GM21619 (cell line): Measurements from ENCODE around the gene ZNRD2.
A peak's percentile ranks its signal among the peaks of the same experiment; 100 is the strongest.

Experiments used
- ATAC-seq: cut with Tn5 transposase; IDR thresholded peaks from one replicate; pipeline ENCODE4 v1.9.1; 2021; ENCODE audit not compliant: unreplicated experiment

Gene ZNRD2

GRCh38 chr11:65538232-65538914 is 31.9 kb upstream of the ZNRD2 start:
- ATAC-seq, result no peak

- no peak for ATAC-seq
Measured at GRCh38 chr11:65538915-65539743, 31.1 kb upstream of the ZNRD2 start.

- peak; percentile 49 for ATAC-seq
Measured at GRCh38 chr11:65539744-65540289, 30.5 kb upstream of the ZNRD2 start.

GRCh38 chr11:65540290-65541092 is 29.8 kb upstream of the ZNRD2 start:
- peak; percentile 55 for ATAC-seq

DNA sequence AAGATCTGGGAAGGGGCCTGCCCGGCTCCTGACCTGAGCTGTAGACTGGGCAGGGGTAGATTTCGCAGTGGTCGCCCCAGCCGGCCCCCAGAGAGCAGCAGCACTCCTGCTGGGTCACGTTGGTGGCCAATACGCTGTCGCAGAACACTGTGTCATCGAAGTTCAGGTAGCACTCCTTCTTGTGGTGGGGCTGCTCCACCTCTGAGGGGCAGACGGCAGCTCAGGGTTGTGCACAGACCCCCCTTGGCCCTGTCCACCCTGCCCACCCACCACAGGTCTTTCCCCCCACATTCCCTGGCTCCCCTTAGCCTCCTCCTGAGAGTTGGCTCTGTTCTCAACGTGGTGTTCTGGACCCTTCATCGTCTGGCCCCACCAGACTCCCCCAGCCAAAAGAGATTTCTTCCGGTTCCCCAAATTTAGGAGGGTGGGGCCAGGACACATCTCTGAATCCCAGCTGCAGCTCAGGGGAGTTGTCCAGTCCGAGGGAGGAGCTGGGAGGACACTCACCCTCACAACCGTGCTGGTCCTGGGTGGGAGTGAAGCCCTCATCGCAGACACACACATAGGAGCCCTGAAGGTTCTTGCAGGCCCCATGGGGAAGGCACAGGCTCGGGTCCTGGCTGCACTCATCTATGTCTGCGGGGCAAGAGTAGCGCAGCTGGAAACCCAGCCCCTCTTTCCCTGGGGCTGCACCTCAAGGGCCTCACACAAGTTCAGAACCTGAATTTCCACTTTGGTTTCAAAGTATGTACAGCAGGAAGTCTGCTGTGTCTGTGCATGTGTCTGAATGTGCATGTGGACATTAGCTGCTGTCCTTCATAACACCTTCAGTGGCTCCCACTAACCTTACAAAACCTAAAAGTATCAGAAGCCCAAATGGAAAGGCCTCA is 28.9 kb upstream of the ZNRD2 start:
- no peak for ATAC-seq

- ATAC-seq, result no peak
Measured at GRCh38 chr11:65542738-65543390, 27.4 kb upstream of the ZNRD2 start.

GRCh38 chr11:65545853-65546216 is 24.4 kb upstream of the ZNRD2 start:
- no peak for ATAC-seq

DNA sequence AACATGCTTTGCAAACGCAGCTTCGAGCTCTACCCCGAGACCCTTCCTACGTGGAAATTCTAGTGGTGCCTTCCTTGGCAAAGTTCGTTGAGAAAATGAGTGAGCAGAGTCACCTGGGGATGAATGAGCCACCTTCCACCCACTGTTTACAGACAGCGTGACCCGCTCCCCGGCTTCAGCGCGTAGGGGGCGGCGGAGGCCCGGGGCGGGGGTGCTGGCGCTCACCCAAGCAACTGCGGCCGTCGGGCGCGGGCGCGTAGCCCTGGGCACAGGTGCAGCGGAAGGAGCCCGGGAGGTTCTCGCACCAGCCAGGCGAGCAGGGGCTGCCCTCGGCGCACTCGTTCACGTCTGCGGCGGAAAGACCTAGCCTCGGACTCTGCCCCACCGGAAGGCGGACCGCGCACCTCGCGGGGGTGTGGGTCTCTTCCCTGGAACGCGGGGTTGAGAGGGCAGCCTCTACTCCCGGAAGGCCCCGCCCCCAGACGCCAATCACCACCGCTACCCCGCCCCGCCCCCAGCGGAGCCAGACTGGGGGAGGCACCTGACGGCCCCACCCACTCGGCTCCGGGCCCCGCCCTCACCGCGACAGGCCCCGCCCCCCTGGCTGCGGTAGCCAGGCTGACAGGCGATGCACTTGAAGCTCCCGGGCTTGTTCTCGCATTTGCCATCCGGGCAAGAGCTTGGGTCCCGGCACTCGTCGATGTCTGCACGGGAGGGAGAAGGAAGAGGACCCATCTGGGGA is 23.9 kb upstream of the ZNRD2 start:
- peak; percentile 70 for ATAC-seq

GRCh38 chr11:65547446-65548125 is 22.7 kb upstream of the ZNRD2 start:
- ATAC-seq, result no peak

- ATAC-seq, result no peak
Measured at GRCh38 chr11:65548395-65548794, 21.9 kb upstream of the ZNRD2 start.

DNA sequence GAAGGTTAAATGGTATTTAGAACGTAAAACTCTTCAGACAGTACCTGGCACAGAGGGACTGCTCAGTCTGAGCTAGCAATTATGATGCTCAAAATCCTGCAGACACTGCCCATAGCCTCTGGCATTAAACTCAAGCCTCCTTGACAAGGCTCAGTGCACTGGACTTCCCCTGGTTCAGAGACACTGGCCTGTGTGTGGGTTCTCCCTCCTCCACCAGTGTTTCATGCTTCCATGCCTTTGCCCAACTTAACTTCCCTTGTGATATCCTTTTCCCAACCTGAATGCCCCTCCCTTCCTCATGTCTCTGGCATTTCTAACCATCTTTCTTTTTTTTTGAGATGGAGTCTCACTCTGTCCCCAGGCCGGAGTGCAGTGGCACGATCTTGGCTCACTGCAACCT is 21.2 kb upstream of the ZNRD2 start:
- ATAC-seq, result no peak

DNA sequence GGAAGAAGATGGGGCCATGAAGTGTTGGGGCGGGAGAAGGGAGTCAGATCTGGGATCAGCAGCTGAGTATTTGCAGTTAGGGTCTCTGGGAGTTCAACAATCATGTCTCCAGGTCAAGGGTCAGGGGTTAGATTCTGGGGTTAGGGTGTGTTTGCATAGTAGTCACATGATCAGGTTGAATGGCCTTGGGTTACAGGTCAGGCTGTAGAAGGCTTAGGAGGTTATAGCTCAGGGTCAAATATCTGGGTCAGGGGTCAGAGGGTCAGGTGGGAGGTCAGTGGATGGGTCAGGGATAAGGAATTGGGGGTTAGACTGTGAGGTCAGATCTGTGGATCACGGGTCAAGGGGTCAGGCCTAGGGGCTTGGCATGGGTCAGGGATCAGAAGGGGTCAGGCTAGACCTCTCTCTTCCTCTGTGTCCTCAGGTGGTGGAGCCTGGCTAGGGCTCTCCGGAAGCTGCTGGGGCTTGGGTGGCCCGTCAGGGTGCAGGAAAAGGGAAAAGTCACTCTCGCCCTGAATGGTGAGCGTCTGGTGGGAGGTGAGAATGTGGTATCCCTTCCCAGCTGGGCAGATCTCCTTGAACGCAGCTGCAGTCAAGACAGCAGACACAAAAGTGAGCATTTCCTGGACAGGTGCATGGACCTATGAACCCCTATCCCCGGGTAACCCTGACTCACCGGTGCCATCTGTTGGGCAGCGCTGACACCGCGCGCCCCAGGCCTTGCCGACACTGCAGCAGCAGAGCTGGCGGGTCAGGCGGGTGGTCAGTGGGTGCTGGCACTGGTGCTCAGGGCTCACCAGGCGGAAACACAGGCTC is 18.5 kb upstream of the ZNRD2 start:
- peak; percentile 60 for ATAC-seq

DNA sequence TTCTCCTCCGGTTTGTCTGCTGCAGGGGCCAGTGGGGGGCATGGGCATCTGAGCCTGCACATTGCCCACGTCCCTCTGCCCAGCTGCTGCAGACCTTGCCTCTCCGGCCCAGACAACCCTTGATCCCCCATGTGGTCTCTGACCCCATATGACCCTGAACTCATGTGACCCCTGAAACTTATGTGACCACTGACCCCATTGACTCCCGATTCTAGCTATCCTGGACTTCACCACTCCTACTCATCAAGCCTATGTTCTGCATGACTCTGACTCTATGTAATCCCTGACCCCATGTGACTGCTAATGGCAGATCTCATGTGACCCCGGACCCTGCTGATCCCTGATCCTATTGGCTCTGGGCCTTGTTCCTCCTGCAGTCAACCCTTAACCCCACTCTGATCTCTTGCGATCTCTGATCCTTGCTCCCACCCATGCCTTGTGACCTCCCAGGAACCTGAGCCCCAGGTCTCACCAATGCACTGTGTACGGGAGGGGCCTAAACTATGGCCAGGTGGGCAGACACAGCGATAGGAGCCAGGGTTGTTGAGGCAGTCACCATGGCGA is 17.8 kb upstream of the ZNRD2 start:
- ATAC-seq, result no peak

DNA sequence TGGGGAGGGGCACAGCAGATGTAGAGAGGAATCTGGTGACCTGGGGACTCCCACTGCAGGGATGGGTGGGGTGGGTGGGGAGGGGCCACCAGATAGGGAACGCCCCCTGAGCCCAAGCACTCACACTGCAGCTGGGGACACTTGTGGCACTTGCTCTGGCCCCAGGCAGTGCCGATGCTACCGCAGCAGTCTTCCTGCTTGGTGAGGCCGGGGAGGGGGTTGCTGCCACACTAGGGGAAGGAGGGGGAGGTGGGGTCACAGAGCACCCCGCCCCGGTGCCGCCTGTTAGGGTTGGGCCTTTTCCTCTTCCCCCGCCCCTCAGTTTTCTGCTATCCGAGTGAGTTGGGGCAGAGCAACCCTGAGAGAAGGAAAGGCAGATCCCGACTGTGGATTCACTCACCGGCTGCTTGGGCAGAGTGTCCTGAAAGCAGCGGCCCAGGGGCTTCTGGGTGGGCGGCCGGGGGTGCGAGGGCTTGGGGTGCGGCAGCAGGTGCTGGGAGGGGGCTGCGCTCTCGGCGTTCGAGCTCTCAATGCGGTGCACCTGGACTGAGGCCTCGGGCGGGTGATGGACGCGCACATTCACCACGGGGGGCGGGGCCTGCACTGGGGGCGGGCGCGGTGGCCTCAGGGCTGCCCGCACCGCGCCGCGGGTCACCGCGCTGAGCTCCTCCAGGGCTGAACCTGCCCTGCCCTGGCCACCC is 16.8 kb upstream of the ZNRD2 start:
- ATAC-seq, result no peak

DNA sequence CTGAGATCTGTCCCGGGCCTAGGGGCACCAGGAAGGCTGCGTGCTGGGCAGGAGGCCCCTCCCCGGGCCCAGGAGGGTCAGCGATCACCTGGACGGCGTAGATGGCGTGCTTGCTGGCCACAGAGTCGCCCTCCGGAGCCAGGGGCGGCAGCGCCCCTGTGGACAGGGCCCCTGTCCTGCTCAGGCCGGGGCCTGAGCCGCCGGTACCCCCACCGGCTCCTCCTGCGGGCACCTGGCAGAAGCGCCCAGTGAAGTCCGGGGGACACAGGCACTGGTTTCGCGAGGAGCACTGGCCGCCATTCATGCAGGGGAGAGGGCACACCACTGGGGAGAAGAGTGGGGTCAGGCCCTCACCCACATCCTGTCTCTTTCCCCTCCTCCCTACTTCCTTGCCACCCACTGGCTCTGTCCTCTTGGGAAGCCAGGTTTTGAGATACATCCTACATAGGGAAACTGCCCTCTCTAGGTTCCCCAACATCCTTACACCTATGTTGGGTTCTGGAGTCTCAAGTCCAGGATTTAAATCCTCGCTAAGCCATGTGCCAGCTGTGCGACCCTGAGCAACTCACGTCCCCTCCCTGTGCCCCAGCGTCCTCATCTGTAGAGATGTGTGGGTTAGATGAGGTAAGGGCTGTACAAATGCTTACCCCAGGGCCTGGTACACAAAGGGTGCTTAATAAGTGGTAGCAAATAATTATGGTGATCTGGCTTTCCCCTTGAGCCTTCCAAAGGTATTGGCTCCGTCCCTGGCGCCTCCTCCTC is 16.0 kb upstream of the ZNRD2 start:
- ATAC-seq, result no peak

DNA sequence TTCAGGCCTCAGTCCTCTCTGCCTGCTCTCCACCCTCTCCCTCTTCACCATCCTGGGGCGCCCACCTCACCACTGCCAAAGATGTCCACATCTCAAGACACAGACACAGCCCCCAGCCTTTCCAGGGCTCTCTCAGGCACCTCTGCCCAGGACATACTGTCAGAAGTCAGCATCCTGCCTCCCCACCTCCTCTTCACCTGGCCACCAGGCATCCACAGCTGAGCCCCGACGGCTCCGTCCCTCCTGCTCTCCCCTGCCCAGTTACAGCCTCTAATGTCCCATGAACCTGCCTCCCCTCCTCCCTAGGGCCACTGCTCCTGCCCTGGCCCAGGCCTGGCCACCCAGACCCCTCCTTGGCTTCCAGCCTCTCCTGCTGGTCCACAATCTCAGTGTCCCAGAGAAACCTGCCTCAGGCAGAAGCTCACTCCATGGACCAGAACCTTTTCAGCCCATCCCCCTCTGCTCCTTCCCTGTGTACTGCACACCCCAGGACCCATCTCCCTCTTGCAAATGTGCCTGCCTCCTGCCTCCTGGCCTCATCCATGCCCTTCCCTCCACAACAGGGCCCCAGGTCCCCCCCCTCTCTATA is 15.3 kb upstream of the ZNRD2 start:
- ATAC-seq, result no peak
